ENCODE measurements around the gene SNRPE. TPM values are rescaled to one million over a fixed set of nuclear protein-coding genes. Genes with fewer than 3 reads are reported as not detected.

Gene SNRPE
- total RNA-seq, 2 donors from 2014 or later, result 273 to 498 TPM

GRCh38 chr1:203898458-203899352 lies 37.3 kb downstream of the SNRPE start:
- Histone ChIP-seq H3K9me3 (ENCODE audit: control insufficient read depth, low read length) (peaks cover 11% of the 10 kb centered on the region), H3K4me1 (ENCODE audit: control insufficient read depth, insufficient read depth, low read length) (no peaks in the 10 kb centered on the region), H3K36me3 (ENCODE audit: control insufficient read depth, insufficient read depth, low read length) (no peaks in the 10 kb centered on the region), H3K4me3 (ENCODE audit: low read length) (no peak overlapping the region), H3K27ac (ENCODE audit: low read depth, low read length) (no peak overlapping the region), H3K9ac (ENCODE audit: extremely low read depth, low read length, poor library complexity, severe bottlenecking) (no peak overlapping the region), H3K27me3 (ENCODE audit: control insufficient read depth, insufficient read depth, low read length, poor library complexity, severe bottlenecking) (no peaks in the 10 kb centered on the region)
- WGBS, 2 experiments (ENCODE audit: insufficient coverage in 1 of 2, insufficient read length in 1 of 2), result 93 to 95% methylated on average over 10 to 12 of the region's 12 CpGs
- DNase-seq, result no peak
- H3K9me3 Mint-ChIP-seq, result peaks cover 33% of the 10 kb centered on the region
- TF ChIP-seq, protein P1, sequence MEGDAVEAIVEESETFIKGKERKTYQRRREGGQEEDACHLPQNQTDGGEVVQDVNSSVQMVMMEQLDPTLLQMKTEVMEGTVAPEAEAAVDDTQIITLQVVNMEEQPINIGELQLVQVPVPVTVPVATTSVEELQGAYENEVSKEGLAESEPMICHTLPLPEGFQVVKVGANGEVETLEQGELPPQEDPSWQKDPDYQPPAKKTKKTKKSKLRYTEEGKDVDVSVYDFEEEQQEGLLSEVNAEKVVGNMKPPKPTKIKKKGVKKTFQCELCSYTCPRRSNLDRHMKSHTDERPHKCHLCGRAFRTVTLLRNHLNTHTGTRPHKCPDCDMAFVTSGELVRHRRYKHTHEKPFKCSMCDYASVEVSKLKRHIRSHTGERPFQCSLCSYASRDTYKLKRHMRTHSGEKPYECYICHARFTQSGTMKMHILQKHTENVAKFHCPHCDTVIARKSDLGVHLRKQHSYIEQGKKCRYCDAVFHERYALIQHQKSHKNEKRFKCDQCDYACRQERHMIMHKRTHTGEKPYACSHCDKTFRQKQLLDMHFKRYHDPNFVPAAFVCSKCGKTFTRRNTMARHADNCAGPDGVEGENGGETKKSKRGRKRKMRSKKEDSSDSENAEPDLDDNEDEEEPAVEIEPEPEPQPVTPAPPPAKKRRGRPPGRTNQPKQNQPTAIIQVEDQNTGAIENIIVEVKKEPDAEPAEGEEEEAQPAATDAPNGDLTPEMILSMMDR (conservative IDR thresholded peaks at IDR 0.05), result no peak
- H3K4me3 Mint-ChIP-seq, result no peak overlapping the region
- H3K4me1 Mint-ChIP-seq, result no peaks in the 10 kb centered on the region
- H3K27ac Mint-ChIP-seq, result no peak overlapping the region
- H3K27me3 Mint-ChIP-seq (ENCODE audit: insufficient read depth), result no peaks in the 10 kb centered on the region
- peaks cover 5% of the 10 kb centered on the region for H3K36me3 Mint-ChIP-seq (ENCODE audit: low read depth)

GRCh38 chr1:203899353-203899716 lies 37.9 kb downstream of the SNRPE start:
- Histone ChIP-seq H3K27ac (ENCODE audit: low read depth, low read length) (no peak overlapping the region), H3K9ac (ENCODE audit: extremely low read depth, low read length, poor library complexity, severe bottlenecking) (no peak overlapping the region), H3K27me3 (ENCODE audit: control insufficient read depth, insufficient read depth, low read length, poor library complexity, severe bottlenecking) (no peaks in the 10 kb centered on the region), H3K4me3 (ENCODE audit: low read length) (no peak overlapping the region), H3K9me3 (ENCODE audit: control insufficient read depth, low read length) (peaks cover 8% of the 10 kb centered on the region), H3K4me1 (ENCODE audit: control insufficient read depth, insufficient read depth, low read length) (no peaks in the 10 kb centered on the region), H3K36me3 (ENCODE audit: control insufficient read depth, insufficient read depth, low read length) (no peaks in the 10 kb centered on the region)
- 80 to 94% methylated on average over 1 of the region's 1 CpG for WGBS, 2 experiments (ENCODE audit: insufficient coverage in 1 of 2, insufficient read length in 1 of 2)
- Mint-ChIP-seq H3K27ac (no peak overlapping the region), H3K4me3 (no peak overlapping the region), H3K4me1 (no peaks in the 10 kb centered on the region), H3K9me3 (peaks cover 26% of the 10 kb centered on the region), H3K36me3 (ENCODE audit: low read depth) (peaks cover 5% of the 10 kb centered on the region), H3K27me3 (ENCODE audit: insufficient read depth) (no peaks in the 10 kb centered on the region)
- TF ChIP-seq, protein P1 (conservative IDR thresholded peaks at IDR 0.05), result no peak
- DNase-seq, result no peak

GRCh38 chr1:203899869-203900714 lies 38.7 kb downstream of the SNRPE start:
- WGBS, 2 experiments (ENCODE audit: insufficient coverage in 1 of 2, insufficient read length in 1 of 2), result 94 to 99% methylated on average over 18 to 47 of the region's 47 CpGs
- no peaks in the 10 kb centered on the region for H3K27me3 Mint-ChIP-seq (ENCODE audit: insufficient read depth)

More at GRCh38 chr1:203899869-203900714, 38.7 kb downstream of the SNRPE start:
- Mint-ChIP-seq H3K36me3 (ENCODE audit: low read depth) (peaks cover 5% of the 10 kb centered on the region), H3K4me3 (no peak overlapping the region), H3K9me3 (peaks cover 20% of the 10 kb centered on the region), H3K4me1 (no peaks in the 10 kb centered on the region), H3K27ac (no peak overlapping the region)
- H3K36me3 ChIP-seq (ENCODE audit: control insufficient read depth, insufficient read depth, low read length), result no peaks in the 10 kb centered on the region
- peaks cover under 1% of the 10 kb centered on the region for H3K9me3 ChIP-seq (ENCODE audit: control insufficient read depth, low read length)
- no peaks in the 10 kb centered on the region for H3K4me1 ChIP-seq (ENCODE audit: control insufficient read depth, insufficient read depth, low read length)
- DNase-seq, result no peak
- TF ChIP-seq, protein P1 (conservative IDR thresholded peaks at IDR 0.05), result no peak
- no peak overlapping the region for H3K9ac ChIP-seq (ENCODE audit: extremely low read depth, low read length, poor library complexity, severe bottlenecking)
- H3K27me3 ChIP-seq (ENCODE audit: control insufficient read depth, insufficient read depth, low read length, poor library complexity, severe bottlenecking), result no peaks in the 10 kb centered on the region
- no peak overlapping the region for H3K4me3 ChIP-seq (ENCODE audit: low read length)
- no peak overlapping the region for H3K27ac ChIP-seq (ENCODE audit: low read depth, low read length)
